ENCODE results near the gene GFRA1.

GFRA1 gene

GRCh38 chr10:116270771-116271592, 2.0 kb downstream of the GFRA1 start:
- DNase-seq: no peak

- no peak for DNase-seq
Measured at GRCh38 chr10:116270126-116270770, 2.8 kb downstream of the GFRA1 start.

DNA sequence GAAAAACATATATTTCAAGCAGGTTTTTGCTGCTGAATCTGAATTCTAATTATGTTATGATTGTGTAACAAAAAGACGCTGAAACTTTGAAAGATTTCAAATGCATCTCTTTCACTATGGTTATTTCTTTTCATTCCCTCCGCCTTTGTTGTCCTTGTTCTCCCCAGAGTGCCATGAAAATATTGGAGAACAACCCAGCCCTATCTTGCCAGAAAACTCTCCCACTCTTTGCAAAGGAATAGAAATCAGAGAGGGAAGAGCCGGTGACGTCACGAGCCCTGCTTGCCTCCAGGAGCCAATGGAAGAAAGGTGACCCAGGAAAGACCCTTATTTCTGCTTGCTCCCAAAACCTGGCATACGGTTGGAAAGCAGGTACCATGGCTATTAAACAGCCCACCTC, 3.4 kb downstream of the GFRA1 start:
- DNase-seq: no peak

GRCh38 chr10:116268976-116269375, 4.0 kb downstream of the GFRA1 start:
- no peak for DNase-seq

DNA sequence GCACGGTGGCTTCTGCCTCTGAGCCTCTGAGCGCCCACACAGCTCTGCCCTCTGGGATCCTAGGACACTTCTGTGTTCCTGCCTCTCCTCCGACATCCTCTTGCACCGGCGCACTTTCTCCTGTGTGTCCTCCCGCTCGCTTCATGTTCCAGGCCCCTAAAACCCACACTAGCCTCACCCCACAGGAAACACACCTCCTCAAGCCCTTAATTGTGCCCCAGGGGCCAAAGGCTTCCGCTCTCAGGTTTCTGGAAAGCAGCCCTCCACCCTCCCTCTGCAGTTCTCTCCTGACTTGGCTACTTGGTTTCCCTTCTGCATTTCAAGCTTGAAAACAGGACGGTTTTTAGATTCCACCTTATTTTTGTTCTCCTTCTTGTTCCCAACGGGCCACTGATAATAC, 7.3 kb downstream of the GFRA1 start:
- DNase-seq: no peak

- DNase-seq: no peak
Measured at GRCh38 chr10:116263870-116264655, 8.9 kb downstream of the GFRA1 start.

DNA sequence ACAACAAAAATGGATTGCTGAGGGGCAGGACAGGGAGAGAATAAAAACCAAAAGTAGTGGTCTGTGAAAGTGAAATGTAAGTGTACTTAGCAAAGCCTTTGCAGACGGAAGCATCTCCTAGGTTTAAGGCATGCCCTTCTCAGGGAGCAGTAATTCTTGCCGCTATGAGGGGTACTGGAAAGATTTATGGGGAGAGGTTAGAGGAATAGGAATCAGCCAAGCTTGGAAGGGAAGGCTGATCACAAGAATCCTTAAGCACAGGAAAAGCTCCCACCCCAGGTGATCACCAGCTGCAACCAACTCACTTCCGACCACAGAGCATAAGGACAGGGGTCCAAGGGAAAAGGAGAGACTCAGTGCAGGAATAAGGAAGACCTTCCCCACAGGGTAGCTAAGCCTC, 10.3 kb downstream of the GFRA1 start:
- no peak for DNase-seq

GRCh38 chr10:116260599-116260998, 12.4 kb downstream of the GFRA1 start:
- no peak for DNase-seq

- no peak for DNase-seq
Measured at GRCh38 chr10:116259638-116260037, 13.4 kb downstream of the GFRA1 start.

DNA sequence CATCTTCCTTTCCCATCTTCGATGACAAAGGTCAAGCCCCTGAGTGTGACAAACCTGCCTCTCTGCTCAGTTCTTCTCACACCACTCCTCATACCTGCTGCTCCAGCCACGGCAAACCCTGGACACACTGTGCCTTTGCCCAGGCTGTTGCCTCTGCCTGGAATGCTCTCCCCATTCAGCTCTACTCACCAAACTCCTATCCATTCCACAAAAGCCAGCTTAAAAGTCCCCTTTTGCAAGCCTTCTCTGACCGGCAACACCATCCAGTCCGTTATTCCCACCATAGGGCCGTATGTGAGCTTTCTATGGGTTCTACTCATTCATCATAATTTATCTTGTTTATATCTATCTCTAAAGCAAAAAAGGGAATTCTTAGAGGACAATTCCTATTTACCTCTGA, 15.2 kb downstream of the GFRA1 start:
- no peak for DNase-seq

- DNase-seq: no peak
Measured at GRCh38 chr10:116256752-116257259, 16.2 kb downstream of the GFRA1 start.

GRCh38 chr10:116255886-116256751, 16.9 kb downstream of the GFRA1 start:
- no peak for DNase-seq

GRCh38 chr10:116254422-116255155, 18.4 kb downstream of the GFRA1 start:
- DNase-seq: no peak

GRCh38 chr10:116253716-116254115, 19.3 kb downstream of the GFRA1 start:
- DNase-seq: no peak

- DNase-seq: no peak
Measured at GRCh38 chr10:116251602-116252395, 21.2 kb downstream of the GFRA1 start.

GRCh38 chr10:116247691-116248090, 25.3 kb downstream of the GFRA1 start:
- DNase-seq: no peak

DNA sequence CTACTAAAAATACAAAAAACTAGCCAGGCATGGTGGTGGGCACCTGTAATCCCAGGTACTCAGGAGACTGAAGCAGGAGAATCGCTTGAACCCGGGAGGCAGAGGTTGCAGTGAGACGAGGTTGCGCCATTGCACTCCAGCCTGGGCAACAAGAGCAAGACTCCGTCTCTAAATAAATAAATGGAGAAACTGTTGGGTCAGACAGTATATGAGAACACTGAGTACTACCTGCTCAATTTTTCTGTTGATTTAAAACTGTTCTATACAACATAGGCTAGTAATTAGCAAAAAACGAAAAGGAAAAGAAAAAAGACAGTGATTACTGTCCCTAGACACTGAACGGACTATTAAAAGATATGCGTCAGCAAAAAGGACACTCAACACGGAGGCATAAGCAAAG, 26.7 kb downstream of the GFRA1 start:
- DNase-seq: no peak

- DNase-seq: no peak
Measured at GRCh38 chr10:116245156-116245555, 27.9 kb downstream of the GFRA1 start.

DNA sequence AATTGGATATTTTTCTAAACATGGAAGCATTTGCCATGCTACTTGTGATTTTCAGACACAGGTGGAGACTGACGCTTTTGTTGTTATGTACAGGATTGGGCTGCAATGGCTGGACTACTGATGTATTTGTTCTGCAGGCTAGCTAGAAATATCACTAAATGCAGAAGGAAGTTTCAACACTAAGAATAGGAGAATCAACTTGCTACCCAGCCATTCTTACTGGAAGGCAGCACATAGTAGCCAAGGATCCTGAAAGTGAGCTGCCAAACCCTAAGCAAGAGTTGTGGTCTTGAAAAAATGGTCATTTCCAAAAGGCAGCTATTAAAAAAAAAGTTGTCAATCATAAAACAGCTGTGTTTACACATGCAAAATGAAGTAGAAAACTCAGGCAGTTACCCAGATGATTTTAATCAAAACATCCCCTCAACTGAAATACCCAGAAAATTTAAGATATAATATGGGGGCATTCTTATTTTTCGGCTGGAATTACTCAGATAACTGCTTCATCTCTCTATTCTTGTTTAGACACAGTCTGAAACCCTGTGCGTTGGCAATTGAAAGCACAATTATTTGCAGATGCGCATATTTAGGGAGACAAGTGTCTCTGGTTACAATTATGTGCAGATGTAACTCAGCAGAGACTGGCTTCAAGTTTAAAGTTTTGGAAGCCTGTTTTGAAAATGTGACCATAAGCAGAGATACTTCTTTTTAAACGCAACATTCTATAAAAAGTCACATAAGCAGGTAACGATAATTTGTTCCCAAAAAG, 31.2 kb downstream of the GFRA1 start:
- DNase-seq: no peak

GRCh38 chr10:116241085-116241484, 31.9 kb downstream of the GFRA1 start:
- no peak for DNase-seq

Data from NCI-H146 (cell line).